NCI-H226 (cell line): ENCODE data around the gene PRCC.

Experiments used
- DNase-seq: peaks from one replicate; pipeline ENCODE4 v3.0.0-alpha.2; 2015

PRCC gene

GRCh38 chr1:156845953-156846545 is 78.7 kb downstream of the PRCC start:
- DNase-seq: no peak

DNA sequence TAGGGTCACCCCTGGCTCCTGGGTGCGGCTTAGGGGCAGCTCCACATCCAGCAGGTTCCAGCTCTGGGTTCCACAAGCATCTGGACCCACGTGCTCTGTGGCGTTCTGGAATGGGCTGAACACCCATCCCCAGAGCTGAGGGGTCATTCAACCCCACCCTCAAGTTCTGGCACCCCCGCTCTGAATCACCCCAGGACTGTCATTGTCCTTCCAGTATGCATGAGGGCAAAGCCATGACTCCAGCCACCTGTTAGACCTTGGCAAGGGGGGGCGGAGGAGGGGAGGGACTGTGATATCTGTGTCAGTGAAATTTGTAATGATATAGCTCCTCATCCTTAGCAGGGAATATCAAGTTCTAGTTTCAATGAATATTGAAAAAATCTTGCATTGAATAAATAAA is 79.3 kb downstream of the PRCC start:
- DNase-seq: no peak

DNA sequence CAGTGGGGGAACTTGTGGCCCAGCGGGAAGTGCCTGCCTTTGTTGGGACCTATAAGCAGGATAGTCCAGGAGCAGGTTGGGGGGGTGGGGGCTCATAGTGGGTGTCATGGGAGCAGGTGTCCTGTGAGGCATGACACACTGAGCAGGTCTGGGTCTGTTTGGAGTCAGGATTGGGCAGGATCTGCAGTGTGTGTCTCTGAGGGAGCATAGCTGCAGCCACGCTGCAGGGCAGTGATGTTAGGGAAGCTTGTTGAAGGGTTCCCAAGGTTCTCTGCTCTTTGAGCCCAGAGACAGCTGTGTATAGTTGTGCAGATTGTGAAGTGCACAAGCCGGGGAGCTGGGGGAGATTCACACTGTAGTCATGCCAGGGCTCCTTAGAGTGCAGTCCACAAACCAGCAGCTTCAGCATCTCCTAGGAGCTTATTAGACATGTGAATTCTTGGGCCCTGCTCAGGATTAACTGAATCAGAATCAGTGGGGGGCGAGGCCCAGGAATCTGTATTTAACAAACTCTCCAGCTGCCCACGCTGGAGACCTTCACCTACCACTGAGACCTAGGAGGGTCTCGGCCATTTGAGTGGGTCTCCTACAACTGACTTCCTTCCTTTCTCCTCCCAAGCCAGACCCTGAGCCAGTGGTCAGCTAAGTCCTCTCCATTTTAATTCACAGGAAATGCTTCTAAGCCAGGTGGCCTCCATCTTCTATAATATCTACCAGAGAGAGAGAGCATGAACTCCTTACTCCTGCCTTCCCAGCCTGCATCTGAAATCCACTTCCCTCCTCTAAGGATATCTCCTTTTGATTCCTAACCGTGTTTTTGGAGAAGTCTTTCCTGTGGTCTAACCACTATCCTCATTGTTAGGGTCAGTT is 80.5 kb downstream of the PRCC start:
- DNase-seq: no peak

- DNase-seq: no peak
Observed at GRCh38 chr1:156848461-156849150, 81.3 kb downstream of the PRCC start.

GRCh38 chr1:156849151-156849496 is 81.8 kb downstream of the PRCC start:
- no peak for DNase-seq
